ENCODE results near the gene RYR2.

DNA sequence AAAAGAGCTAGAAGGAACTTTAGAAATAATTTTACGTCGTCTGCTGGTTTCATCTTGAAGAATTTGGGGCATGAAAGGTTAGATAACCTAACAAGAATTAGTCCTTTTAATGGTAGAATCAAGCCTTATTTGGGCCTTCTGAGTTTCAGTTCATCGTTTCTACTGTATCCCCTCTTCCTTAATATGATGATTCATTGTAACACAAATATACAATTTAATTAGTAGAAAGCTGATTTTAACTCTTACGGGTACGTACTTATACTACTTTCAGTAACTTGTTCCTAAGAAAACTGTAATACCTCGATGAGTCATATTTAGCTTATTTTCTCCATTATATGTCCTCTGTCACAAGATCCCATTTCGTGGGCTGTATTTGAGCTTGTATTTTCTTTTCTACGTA, 264.7 kb downstream of the RYR2 start:
- TF ChIP-seq SMC3 (IDR thresholded peaks at IDR 0.05; ENCODE audit: low read depth, low read length) (no peak), GABPA (IDR thresholded peaks at IDR 0.05; ENCODE audit: low read depth) (no peak), MAX (IDR thresholded peaks at IDR 0.05; ENCODE audit: low read depth) (no peak), TAF1 (IDR thresholded peaks at IDR 0.05; ENCODE audit: borderline replicate concordance, low read depth, low read length) (no peak), CTCF (IDR thresholded peaks at IDR 0.05) (no peak), RAD21 (IDR thresholded peaks at IDR 0.05; ENCODE audit: low read length) (no peak), SIN3A (IDR thresholded peaks at IDR 0.05; ENCODE audit: borderline replicate concordance, low read depth, low read length) (no peak), RFX5 (IDR thresholded peaks at IDR 0.05; ENCODE audit: low read length) (no peak), EZH2phosphoT487 (IDR thresholded peaks at IDR 0.05; ENCODE audit: borderline replicate concordance, low read depth) (no peak), NRF1 (IDR thresholded peaks at IDR 0.05; ENCODE audit: low read depth, low read length) (no peak)

Measured in SK-N-SH (cell line).